H1 (cell line): ENCODE measurements around the gene LGALS8. TPM values are rescaled to one million over a fixed set of nuclear protein-coding genes. Genes with fewer than 3 reads are reported as not detected.

Experiments used
- CTCF ChIA-PET: fragments of 300-600 bp; sonication (Branson Sonifier 250); formaldehyde crosslinking; loops from one replicate; lab custom pipeline; 2021; ENCODE audit not compliant: partially characterized antibody; lab: Charles Lee
- POLR2A ChIA-PET: fragments of 300-600 bp; sonication (Branson Sonifier 250); formaldehyde crosslinking; loops from one replicate; lab custom pipeline; 2021; ENCODE audit warnings: inconsistent platforms; ENCODE audit not compliant: partially characterized antibody; lab: Charles Lee
- DNase-seq, 2 experiments: peaks; one replicate each; pipeline versions ENCODE4 v3.0.0 to v3.0.0-alpha.2; 2010 to 2022; ENCODE audit warnings: low spot score in 2 of 2, low read depth in 1 of 2, mixed read lengths in 1 of 2
- FAIRE-seq: peaks from 2 replicates; lab custom pipeline; 2011; peaks lifted over from hg19 to GRCh38; lab: Jason Lieb, UNC
- H2AFZ ChIP-seq: 2 replicates; pipeline ENCODE4 v1.8.1; 2012; ENCODE audit warnings: low read length, inconsistent platforms
- H2AK5ac ChIP-seq: 2 replicates; pipeline ENCODE4 v1.6.1; 2013; ENCODE audit warnings: low read depth, low read length
- H2BK120ac ChIP-seq: replicated peaks from 2 replicates; pipeline ENCODE3; 2013; ENCODE audit warnings: low read depth, low read length, inconsistent platforms
- H2BK12ac ChIP-seq: 2 replicates; pipeline ENCODE4 v1.6.1; 2013; ENCODE audit warnings: low read depth, low read length
- H2BK15ac ChIP-seq: 2 replicates; pipeline ENCODE4 v1.6.1; 2013; ENCODE audit warnings: low read length
- H2BK20ac ChIP-seq: 2 replicates; pipeline ENCODE4 v1.6.1; 2013; ENCODE audit warnings: low read length
- H2BK5ac ChIP-seq: 2 replicates; pipeline ENCODE4 v1.6.1; 2013; ENCODE audit warnings: low read depth, low read length
- H3K14ac ChIP-seq: 2 replicates; pipeline ENCODE4 v1.6.1; 2013; ENCODE audit warnings: inconsistent platforms; ENCODE audit not compliant: insufficient read length
- H3K18ac ChIP-seq: 2 replicates; pipeline ENCODE4 v1.6.1; 2013; ENCODE audit warnings: low read length; ENCODE audit errors: extremely low read depth
- H3K23ac ChIP-seq: 2 replicates; pipeline ENCODE4 v1.6.1; 2013; ENCODE audit warnings: inconsistent platforms; ENCODE audit not compliant: insufficient read length
- H3K23me2 ChIP-seq: 2 replicates; pipeline ENCODE4 v1.6.1; 2013; ENCODE audit warnings: low read depth, low read length
- H3K27ac ChIP-seq: 2 replicates; pipeline ENCODE4 v1.6.1; 2011; ENCODE audit warnings: low read depth, low read length, inconsistent platforms
- H3K27me3 ChIP-seq, 4 experiments: replicated peaks in 1 of 4; 1 replicate in 1 of 4; 2 replicates in 3 of 4; pipeline versions ENCODE4 v1.6.1 to v1.8.1; 2011 to 2013; ENCODE audit warnings: low read length in 3 of 4, mild to moderate bottlenecking in 3 of 4, inconsistent platforms in 2 of 4, mixed read lengths in 2 of 4, moderate library complexity in 1 of 4; ENCODE audit not compliant: control insufficient read depth in 3 of 4, insufficient read depth in 3 of 4; ENCODE audit errors: extremely low read depth in 1 of 4
- H3K36me3 ChIP-seq, 4 experiments: 2 replicates each; pipeline versions ENCODE4 v1.6.1 to v1.8.1; 2011 to 2013; ENCODE audit warnings: mild to moderate bottlenecking in 4 of 4, low read length in 3 of 4, moderate library complexity in 2 of 4, control low read depth in 1 of 4, inconsistent platforms in 1 of 4; ENCODE audit not compliant: insufficient read depth in 4 of 4, control insufficient read depth in 2 of 4
- H3K4ac ChIP-seq: replicated peaks from 2 replicates; pipeline ENCODE3; 2013; ENCODE audit warnings: low read length, low read depth, mixed read lengths, inconsistent platforms; ENCODE audit not compliant: insufficient read length
- H3K4me1 ChIP-seq, 4 experiments: replicated peaks in 1 of 4; 1 replicate in 1 of 4; 2 replicates in 3 of 4; pipeline versions ENCODE4 v1.6.1 to v1.8.1; 2011 to 2013; ENCODE audit warnings: low read length in 3 of 4, inconsistent platforms in 2 of 4, mixed read lengths in 1 of 4; ENCODE audit not compliant: insufficient read depth in 4 of 4, control insufficient read depth in 3 of 4
- H3K4me2 ChIP-seq, 2 experiments: 2 replicates each; pipeline versions ENCODE4 v1.6.1 to v1.8.1; 2011 to 2013; ENCODE audit warnings: low read depth in 2 of 2, low read length in 2 of 2, control low read depth in 1 of 2, inconsistent platforms in 1 of 2, mild to moderate bottlenecking in 1 of 2; ENCODE audit not compliant: insufficient read depth in 1 of 2
- H3K4me3 ChIP-seq, 4 experiments: fragments of 200-600, 300-600 bp in 1 of 4; sonication (generic), shearing (Covaris generic), sonication (Bioruptor Twin) in 1 of 4; 2 replicates each; pipeline versions ENCODE4 v1.5.1 to v1.8.1; 2011 to 2016; ENCODE audit warnings: low read length in 4 of 4, low read depth in 3 of 4, control low read depth in 2 of 4, inconsistent platforms in 2 of 4, mild to moderate bottlenecking in 2 of 4, mixed read lengths in 1 of 4, moderate library complexity in 1 of 4; ENCODE audit not compliant: insufficient read depth in 2 of 4; ENCODE audit errors: extremely low read depth in 1 of 4
- H3K56ac ChIP-seq: replicated peaks from 2 replicates; pipeline ENCODE3; 2013; ENCODE audit warnings: low read depth, mild to moderate bottlenecking, mixed read lengths, low read length, inconsistent platforms; ENCODE audit not compliant: insufficient read length
- H3K79me1 ChIP-seq: 2 replicates; pipeline ENCODE4 v1.6.1; 2013; ENCODE audit warnings: low read depth, low read length, control low read depth
- H3K79me2 ChIP-seq, 2 experiments: 2 replicates each; pipeline versions ENCODE4 v1.6.1 to v1.8.1; 2012 to 2013; ENCODE audit warnings: low read length in 2 of 2, mild to moderate bottlenecking in 2 of 2, inconsistent platforms in 1 of 2; ENCODE audit not compliant: insufficient read depth in 2 of 2, control insufficient read depth in 1 of 2
- H3K9ac ChIP-seq, 4 experiments: replicated peaks in 1 of 4; 1 replicate in 1 of 4; 2 replicates in 3 of 4; pipeline versions ENCODE4 v1.6.1 to v1.8.1; 2011 to 2013; ENCODE audit warnings: low read depth in 3 of 4, low read length in 3 of 4, control low read depth in 2 of 4, mild to moderate bottlenecking in 2 of 4, moderate library complexity in 2 of 4, inconsistent platforms in 1 of 4; ENCODE audit errors: extremely low read depth in 1 of 4
- H3K9me3 ChIP-seq, 2 experiments: 2 replicates each; pipeline versions ENCODE4 v1.6.1 to v1.8.1; 2012 to 2013; ENCODE audit warnings: mild to moderate bottlenecking in 2 of 2, moderate library complexity in 2 of 2, control low read depth in 1 of 2, inconsistent platforms in 1 of 2, low read depth in 1 of 2, low read length in 1 of 2, mixed read lengths in 1 of 2; ENCODE audit not compliant: insufficient read depth in 2 of 2
- H4K20me1 ChIP-seq, 2 experiments: replicated peaks in 1 of 2; 2 replicates each; pipeline versions ENCODE3 to v1.8.1; 2011 to 2013; ENCODE audit warnings: inconsistent platforms in 2 of 2, low read length in 2 of 2, mild to moderate bottlenecking in 1 of 2; ENCODE audit not compliant: insufficient read depth in 2 of 2, control insufficient read depth in 1 of 2
- H4K5ac ChIP-seq: 2 replicates; pipeline ENCODE4 v1.6.1; 2013; ENCODE audit warnings: low read length, low read depth, mixed read lengths, inconsistent platforms; ENCODE audit not compliant: insufficient read length
- H4K8ac ChIP-seq: 2 replicates; pipeline ENCODE4 v1.8.0; 2013; ENCODE audit warnings: mild to moderate bottlenecking, moderate library complexity, low read length, inconsistent platforms; ENCODE audit not compliant: insufficient read depth; ENCODE audit errors: extremely low read depth
- H4K91ac ChIP-seq: replicated peaks from 2 replicates; pipeline ENCODE3; 2013; ENCODE audit warnings: low read length, mixed read lengths, inconsistent platforms; ENCODE audit not compliant: insufficient read length
- CHD1 ChIP-seq: IDR thresholded peaks from 2 replicates; pipeline ENCODE4 v1.6.1; 2012; ENCODE audit warnings: low read depth, low read length, improper control_type of control experiment
- CTBP2 ChIP-seq: IDR thresholded peaks from 2 replicates; pipeline ENCODE4 v1.7.0; 2011; ENCODE audit warnings: borderline replicate concordance, mild to moderate bottlenecking, moderate library complexity, mixed read lengths, low read length; ENCODE audit not compliant: insufficient read depth, insufficient read length
- EGR1 ChIP-seq: IDR thresholded peaks from 2 replicates; pipeline ENCODE4 v1.6.1; 2011; ENCODE audit warnings: low read depth, low read length, borderline replicate concordance
- HDAC2 ChIP-seq, 2 experiments: fragments of 300-600 bp in 1 of 2; sonication (generic) in 1 of 2; IDR thresholded peaks; 2 replicates each; pipeline ENCODE4 v1.6.1; 2011 to 2012; ENCODE audit warnings: low read depth in 2 of 2, low read length in 2 of 2, mild to moderate bottlenecking in 2 of 2, moderate library complexity in 2 of 2, borderline replicate concordance in 1 of 2, inconsistent platforms in 1 of 2
- KDM1A ChIP-seq: fragments of 200-600, 300-600 bp; sonication (generic); IDR thresholded peaks from 2 replicates; pipeline ENCODE4 v1.7.1; 2016; ENCODE audit warnings: mild to moderate bottlenecking, low read length, borderline replicate concordance
- KDM4A ChIP-seq: IDR thresholded peaks from one replicate; pipeline ENCODE4 v1.7.1; 2012; ENCODE audit warnings: low read depth, mild to moderate bottlenecking, moderate library complexity, low read length, inconsistent platforms; ENCODE audit not compliant: severe bottlenecking
- MAX ChIP-seq: IDR thresholded peaks from 2 replicates; pipeline ENCODE4 v1.6.1; 2012; ENCODE audit warnings: inconsistent platforms
- SAP30 ChIP-seq: fragments of 300-600 bp; sonication (generic); IDR thresholded peaks from 2 replicates; pipeline ENCODE4 v1.7.1; 2012; ENCODE audit warnings: low read length, moderate library complexity, mild to moderate bottlenecking, inconsistent platforms; ENCODE audit not compliant: insufficient read depth, insufficient replicate concordance
- SP2 ChIP-seq: IDR thresholded peaks from 2 replicates; pipeline ENCODE4 v1.6.1; 2012; ENCODE audit warnings: mild to moderate bottlenecking, low read length, inconsistent platforms
- SRF ChIP-seq: IDR thresholded peaks from 2 replicates; pipeline ENCODE4 v1.6.1; 2011; ENCODE audit warnings: mild to moderate bottlenecking, low read depth, low read length, moderate library complexity
- TAF7 ChIP-seq: optimal IDR thresholded peaks from 2 replicates; pipeline ENCODE3; 2011; ENCODE audit warnings: low read depth, mild to moderate bottlenecking, inconsistent platforms, low read length, moderate library complexity, borderline replicate concordance
- TCF12 ChIP-seq: IDR thresholded peaks from 2 replicates; pipeline ENCODE4 v1.6.1; 2011; ENCODE audit warnings: low read depth, mild to moderate bottlenecking, low read length
- WGBS, 2 experiments: shearing (Covaris generic) in 1 of 2; methylation state at CpG; one replicate each; pipeline versions ENCODE4 v1.1.6 to v1.1.7; 2013 to 2015; ENCODE audit warnings: low lambda C conversion rate in 2 of 2, mixed read lengths in 2 of 2, inconsistent platforms in 1 of 2, low coverage in 1 of 2, missing lambda C conversion rate in 1 of 2; ENCODE audit not compliant: insufficient replicate concordance in 2 of 2, insufficient coverage in 1 of 2, insufficient read length in 1 of 2; ENCODE audit errors: extremely low coverage in 1 of 2, missing lambda C conversion rate in 1 of 2; 5-methylcytosine and 5-hydroxymethylcytosine counted together
- polyA plus RNA-seq, 7 experiments: library from polyadenylated mRNA; depleted of rRNA in 3 of 7; stranded (reverse) in 5 of 7; unstranded in 2 of 7; fragments of >200 nt in 5 of 7; fragments of 200-250 nt in 2 of 7; gene quantifications; 1 replicate in 5 of 7; 2 replicates in 1 of 7; 4 replicates in 1 of 7; pipeline versions ENCODE4 v1.2.1 to v1.2.3, GENCODE V29; 2011 to 2013; ENCODE audit warnings: missing spikeins in 2 of 7, mixed read lengths in 2 of 7
- total RNA-seq: library from RNA; stranded (reverse); fragmentation: NEBNext Ultra II Directional; extraction: Animal tissue kit (Norgen Biotek cat#: 25700); gene quantifications from 2 replicates; pipeline ENCODE4 v1.2.1, GENCODE V29; 2021

The LGALS8 gene
- total and polyA plus RNA-seq, 2 of the 8 experiments (the other 6 are each of a cell fraction or from before 2014, with no cell fraction given): 7.2 to 11.6 TPM

- Histone ChIP-seq H3K4me2 (no peak overlapping the region), H3K4me1 (no peaks in the 10 kb centered on the region), H2BK15ac (no peak overlapping the region), H4K20me1 (no peaks in the 10 kb centered on the region), H2BK5ac (no peak overlapping the region), H3K18ac (no peak overlapping the region), H3K56ac (no peak overlapping the region), H2AFZ (no peak overlapping the region), H3K9me3 (no peaks in the 10 kb centered on the region; a peak in 1 of 4 replicates), H3K79me1 (no peaks in the 10 kb centered on the region), H4K5ac (no peak overlapping the region), H3K36me3 (peaks cover 12 to 37% (median 18%) of the 10 kb centered on the region in 4 experiments; a peak in 7 of 8 replicates), H4K91ac (no peak overlapping the region), H3K9ac (no peak overlapping the region), H3K27me3 (no peaks in the 10 kb centered on the region), H3K23me2 (no peaks in the 10 kb centered on the region), H3K27ac (no peak overlapping the region), H3K23ac (no peak overlapping the region), H4K8ac (no peak overlapping the region), H3K14ac (no peak overlapping the region), H2AK5ac (no peak overlapping the region), H3K79me2 (no peaks in the 10 kb centered on the region), H3K4ac (no peak overlapping the region), H2BK120ac (no peak overlapping the region), H3K4me3 (no peak overlapping the region), H2BK20ac (no peak overlapping the region), H2BK12ac (no peak overlapping the region)
- ChIA-PET POLR2A (no interaction called here), CTCF (interaction anchor here (0.7 to 2.4 kb wide), 2 partner anchors 255 to 433 kb away, joined by 3 to 10 read pairs; no protein-coding TSS in a partner anchor)
- TF ChIP-seq KDM1A: no peak
- TF ChIP-seq TCF12: no peak
- no peak for TF ChIP-seq SRF
- TF ChIP-seq CTBP2: no peak
- no peak for TF ChIP-seq TAF7
- no peak for TF ChIP-seq CHD1
- no peak for TF ChIP-seq EGR1
- TF ChIP-seq HDAC2 (IDR thresholded peaks at IDR 0.05; ENCODE audit: borderline replicate concordance in 1 of 2, low read depth in 2 of 2, low read length in 2 of 2): no peak
- TF ChIP-seq SP2: no peak
- TF ChIP-seq MAX: no peak
- no peak for TF ChIP-seq SAP30
- no peak for TF ChIP-seq KDM4A
- FAIRE-seq (no peak), DNase-seq (no peak)
- 92% methylated on average over 4 of the region's 4 CpGs; no CpG with 5 or more reads in 1 of the 2 experiments for WGBS, 2 experiments
Observed at GRCh38 chr1:236541710-236542109, 17.9 kb downstream of the LGALS8 start.
